K562 (cell line): ENCODE data around the gene TSKS. TPM values are rescaled to one million over a fixed set of nuclear protein-coding genes. Genes with fewer than 3 reads are reported as not detected.
A peak's percentile ranks its signal among the peaks of the same experiment; 100 is the strongest.

Experiments
- ASH1L ChIP-seq: fragments of 450-650 bp; IDR thresholded peaks from 2 replicates; pipeline ENCODE4 v1.6.1; 2018; ENCODE audit warnings: borderline replicate concordance, mild to moderate bottlenecking, low read depth; ENCODE audit not compliant: partially characterized antibody
- BHLHE40 ChIP-seq: IDR thresholded peaks from 2 replicates; pipeline ENCODE4 v1.6.1; 2011; ENCODE audit warnings: low read length, improper control_type of control experiment
- MAFF ChIP-seq: IDR thresholded peaks from 2 replicates; pipeline ENCODE4 v1.6.1; 2012; ENCODE audit warnings: low read length, improper control_type of control experiment
- POU5F1 ChIP-seq: fragments of 150-350 bp; IDR thresholded peaks from 2 replicates; pipeline ENCODE4 v1.6.1; 2014; ENCODE audit warnings: borderline replicate concordance, low read length, low read depth, mild to moderate bottlenecking; ENCODE audit not compliant: partially characterized antibody
- SRF ChIP-seq, 2 experiments: fragments of 250-450, 450-650 bp in 1 of 2; sonication (Bioruptor Pico) in 1 of 2; sonication (generic) in 1 of 2; formaldehyde crosslinking; IDR thresholded peaks; 2 replicates each; pipeline versions ENCODE4 v1.5.0 to v1.5.1; 2020 to 2022; ENCODE audit warnings: mild to moderate bottlenecking in 1 of 2, missing genetic modification reagents in 1 of 2
- STAT5A ChIP-seq: IDR thresholded peaks from 2 replicates; pipeline ENCODE4 v1.6.1; 2012; ENCODE audit warnings: low read length, inconsistent platforms, borderline replicate concordance
- STAT6 ChIP-seq: sonication (generic); formaldehyde crosslinking; IDR thresholded peaks from 2 replicates; pipeline ENCODE4 v1.8.1; 2023; ENCODE audit warnings: mild to moderate bottlenecking, missing genetic modification reagents
- THAP7 ChIP-seq: fragments of 250-450 bp; sonication (Bioruptor Pico); IDR thresholded peaks from 2 replicates; pipeline ENCODE4 v1.5.0; 2021
- ZFP1 ChIP-seq: fragments of 450-650 bp; formaldehyde crosslinking; IDR thresholded peaks from 2 replicates; pipeline ENCODE4 v1.4.0; 2020; ENCODE audit warnings: mild to moderate bottlenecking, mixed read lengths
- ZNF124 ChIP-seq: sonication (generic); formaldehyde crosslinking; IDR thresholded peaks from 2 replicates; pipeline ENCODE4 v1.8.1; 2022; ENCODE audit warnings: missing genetic modification reagents
- ZNF280A ChIP-seq: fragments of 450-650 bp; IDR thresholded peaks from 2 replicates; pipeline ENCODE4 v1.6.1; 2018; ENCODE audit warnings: mild to moderate bottlenecking, low read depth; ENCODE audit not compliant: partially characterized antibody
- polyA plus RNA-seq, 8 experiments: library from polyadenylated mRNA; depleted of rRNA in 4 of 8; stranded (reverse) in 5 of 8; unstranded in 3 of 8; fragments of >200 nt; fragmentation: Nextera tagmentation in 2 of 8; fragmentation: Illumina TruSeq in 1 of 8; extraction: Ambion mirVana in 2 of 8; extraction: Trizol in 1 of 8; gene quantifications; 2 replicates each; pipeline versions ENCODE4 v1.2.1 to v1.2.3, GENCODE V29; 2011 to 2014; ENCODE audit warnings: inconsistent platforms in 1 of 8, missing spikeins in 1 of 8
- total RNA-seq, 7 experiments: library from RNA; depleted of rRNA in 6 of 7; stranded (reverse); fragments of >200 nt in 6 of 7; fragmentation: Illumina TruSeq in 2 of 7; extraction: Trizol in 2 of 7; gene quantifications; 2 replicates each; pipeline versions ENCODE4 v1.2.1 to v1.2.3, GENCODE V29; 2011 to 2021; ENCODE audit warnings: low replicate concordance in 1 of 7

The TSKS gene
- total and polyA plus RNA-seq, 9 of the 15 experiments (the other 6 are each of a cell fraction or from before 2014, with no cell fraction given), result 0.14 to 4.5 (median 0.80) TPM

GRCh38 chr19:49749055-49749716 is 13.9 kb downstream of the TSKS start (continued):
- TF ChIP-seq THAP7 (CRISPR knock-in tag) (no peak), ZNF124 (no peak), MAFF (no peak), STAT5A (no peak), ASH1L (no peak), STAT6 (no peak), ZNF280A (no peak), SRF (CRISPR knock-in tag; IDR thresholded peaks at IDR 0.05) (no peak), POU5F1 (no peak), BHLHE40 (peak; percentile 68; the same call in 1 of the 2 replicates), ZFP1 (CRISPR knock-in tag) (no peak)
